ENCODE results near the gene CHMP4A. TPM values are rescaled to one million over a fixed set of nuclear protein-coding genes. Genes with fewer than 3 reads are reported as not detected.

Gene CHMP4A
- total and polyA plus RNA-seq, 9 of the 15 experiments (the other 6 are each of a cell fraction or from before 2014, with no cell fraction given) = 28.8 to 104 (median 52.7) TPM

DNA sequence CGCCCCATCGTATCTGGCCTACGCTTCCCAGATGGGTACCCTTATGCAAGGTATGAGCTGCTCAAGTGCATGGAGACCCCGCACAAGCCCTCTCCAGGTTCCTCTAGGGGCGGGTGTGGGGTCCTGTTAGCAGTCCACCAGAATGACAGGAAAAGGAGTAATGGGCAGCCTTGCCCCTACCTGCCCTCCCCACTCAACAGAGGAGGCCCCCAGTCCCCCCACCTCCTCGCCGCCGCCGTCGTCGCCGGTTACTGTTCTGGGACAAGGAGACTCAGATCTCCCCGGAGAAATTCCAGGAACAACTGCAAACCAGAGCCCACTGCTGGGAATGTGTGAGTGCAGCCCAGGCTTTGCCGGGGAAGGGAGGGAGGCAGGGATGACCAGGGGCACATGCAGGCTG is 35.4 kb downstream of the CHMP4A start:
- Histone ChIP-seq H3K79me2 (ENCODE audit: control insufficient read depth, insufficient read depth, low read length) (no peaks in the 10 kb centered on the region), H2AFZ (ENCODE audit: low read depth, low read length) (no peak overlapping the region), H3K4me2 (ENCODE audit: insufficient read depth, low read length) (no peak overlapping the region), H4K20me1 (replicated peaks; ENCODE audit: control insufficient read depth, insufficient read depth, low read length) (no peaks in the 10 kb centered on the region), H3K27ac (ENCODE audit: extremely low read depth, low read depth, low read length) (no peak overlapping the region), H3K36me3 (ENCODE audit: control insufficient read depth, insufficient read depth, low read length) (peaks cover 44% of the 10 kb centered on the region; the same call in 2 of the 3 replicates), H3K9me1 (ENCODE audit: control insufficient read depth, insufficient read depth, low read length) (no peaks in the 10 kb centered on the region), H3K27me3 (ENCODE audit: control insufficient read depth in 2 of 2, insufficient read depth in 2 of 2, low read length in 2 of 2) (no peaks in the 10 kb centered on the region), H3K4me1 (replicated peaks in 1 of 2; ENCODE audit: control insufficient read depth in 2 of 2, insufficient read depth in 2 of 2, low read length in 2 of 2) (no peaks in the 10 kb centered on the region; a peak in 2 of 5 replicates), H3K9me3 (replicated peaks; ENCODE audit: control insufficient read depth, insufficient read depth, low read depth, low read length) (no peaks in the 10 kb centered on the region), H3K4me3 (no peak overlapping the region), H3K9ac (ENCODE audit: insufficient read depth in 1 of 2, low read depth in 2 of 2, low read length in 2 of 2) (no peak overlapping the region)
- BruUV-seq (replicated peaks) = no TSS peak
- ChIA-PET POLR2A (interaction anchor here (1.2 kb wide), 1 partner anchor 11 kb away, joined by 4 read pairs; the partner anchor contains the start of gene IPO4), CTCF (ENCODE audit: low intra/inter-chr PET ratio) (no interaction called here)
- ATAC-seq (no peak), FAIRE-seq (no peak), DNase-seq (ENCODE audit: extremely low read depth in 1 of 4, low spot score in 3 of 4) (no peak)
- WGBS (ENCODE audit: insufficient coverage, low coverage, missing lambda C conversion rate) = 100% methylated on average over 3 of the region's 14 CpGs
- in situ Hi-C loops (cut with MboI) (no loop called here), intact Hi-C loops (cut with micrococcal nuclease) (no loop called here)
- TF ChIP-seq RBFOX2 (IDR thresholded peaks at IDR 0.05; ENCODE audit: low read depth, low read length) (no peak), PHB (CRISPR knock-in tag; IDR thresholded peaks at IDR 0.05) (no peak), ZNF57 (CRISPR knock-in tag; IDR thresholded peaks at IDR 0.05) (no peak), ZFX (CRISPR knock-in tag; IDR thresholded peaks at IDR 0.05) (no peak), NFYB (IDR thresholded peaks at IDR 0.05; ENCODE audit: extremely low read depth, insufficient read length) (no peak), HDAC6 (IDR thresholded peaks at IDR 0.05; ENCODE audit: low read depth, low read length) (no peak), DMBX1 (CRISPR knock-in tag; IDR thresholded peaks at IDR 0.05; ENCODE audit: borderline replicate concordance) (no peak), POLR2B (IDR thresholded peaks at IDR 0.05; ENCODE audit: low read depth, partially characterized antibody) (no peak), MECOM (CRISPR knock-in tag; IDR thresholded peaks at IDR 0.05) (no peak), PURB (CRISPR knock-in tag; IDR thresholded peaks at IDR 0.05; ENCODE audit: low read depth) (no peak), DPF2 (IDR thresholded peaks at IDR 0.05) (no peak), SAFB (IDR thresholded peaks at IDR 0.05; ENCODE audit: borderline replicate concordance, low read depth, low read length) (no peak)
- TF ChIP-seq, protein P1, sequence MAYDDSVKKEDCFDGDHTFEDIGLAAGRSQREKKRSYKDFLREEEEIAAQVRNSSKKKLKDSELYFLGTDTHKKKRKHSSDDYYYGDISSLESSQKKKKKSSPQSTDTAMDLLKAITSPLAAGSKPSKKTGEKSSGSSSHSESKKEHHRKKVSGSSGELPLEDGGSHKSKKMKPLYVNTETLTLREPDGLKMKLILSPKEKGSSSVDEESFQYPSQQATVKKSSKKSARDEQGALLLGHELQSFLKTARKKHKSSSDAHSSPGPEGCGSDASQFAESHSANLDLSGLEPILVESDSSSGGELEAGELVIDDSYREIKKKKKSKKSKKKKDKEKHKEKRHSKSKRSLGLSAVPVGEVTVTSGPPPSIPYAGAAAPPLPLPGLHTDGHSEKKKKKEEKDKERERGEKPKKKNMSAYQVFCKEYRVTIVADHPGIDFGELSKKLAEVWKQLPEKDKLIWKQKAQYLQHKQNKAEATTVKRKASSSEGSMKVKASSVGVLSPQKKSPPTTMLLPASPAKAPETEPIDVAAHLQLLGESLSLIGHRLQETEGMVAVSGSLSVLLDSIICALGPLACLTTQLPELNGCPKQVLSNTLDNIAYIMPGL (CRISPR knock-in tag; IDR thresholded peaks at IDR 0.05) = no peak
- TF ChIP-seq, protein P2, sequence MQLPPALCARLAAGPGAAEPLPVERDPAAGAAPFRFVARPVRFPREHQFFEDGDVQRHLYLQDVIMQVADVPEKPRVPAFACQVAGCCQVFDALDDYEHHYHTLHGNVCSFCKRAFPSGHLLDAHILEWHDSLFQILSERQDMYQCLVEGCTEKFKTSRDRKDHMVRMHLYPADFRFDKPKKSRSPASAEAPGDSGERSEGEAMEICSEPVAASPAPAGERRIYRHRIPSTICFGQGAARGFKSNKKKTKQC (CRISPR knock-in tag; IDR thresholded peaks at IDR 0.05) = no peak
- TF ChIP-seq, protein P3, sequence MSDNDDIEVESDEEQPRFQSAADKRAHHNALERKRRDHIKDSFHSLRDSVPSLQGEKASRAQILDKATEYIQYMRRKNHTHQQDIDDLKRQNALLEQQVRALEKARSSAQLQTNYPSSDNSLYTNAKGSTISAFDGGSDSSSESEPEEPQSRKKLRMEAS (CRISPR knock-in tag; IDR thresholded peaks at IDR 0.05) = no peak
- TF ChIP-seq, protein P4, sequence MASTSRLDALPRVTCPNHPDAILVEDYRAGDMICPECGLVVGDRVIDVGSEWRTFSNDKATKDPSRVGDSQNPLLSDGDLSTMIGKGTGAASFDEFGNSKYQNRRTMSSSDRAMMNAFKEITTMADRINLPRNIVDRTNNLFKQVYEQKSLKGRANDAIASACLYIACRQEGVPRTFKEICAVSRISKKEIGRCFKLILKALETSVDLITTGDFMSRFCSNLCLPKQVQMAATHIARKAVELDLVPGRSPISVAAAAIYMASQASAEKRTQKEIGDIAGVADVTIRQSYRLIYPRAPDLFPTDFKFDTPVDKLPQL (IDR thresholded peaks at IDR 0.05; ENCODE audit: extremely low read depth, insufficient read length) = no peak
- TF ChIP-seq, protein P5, sequence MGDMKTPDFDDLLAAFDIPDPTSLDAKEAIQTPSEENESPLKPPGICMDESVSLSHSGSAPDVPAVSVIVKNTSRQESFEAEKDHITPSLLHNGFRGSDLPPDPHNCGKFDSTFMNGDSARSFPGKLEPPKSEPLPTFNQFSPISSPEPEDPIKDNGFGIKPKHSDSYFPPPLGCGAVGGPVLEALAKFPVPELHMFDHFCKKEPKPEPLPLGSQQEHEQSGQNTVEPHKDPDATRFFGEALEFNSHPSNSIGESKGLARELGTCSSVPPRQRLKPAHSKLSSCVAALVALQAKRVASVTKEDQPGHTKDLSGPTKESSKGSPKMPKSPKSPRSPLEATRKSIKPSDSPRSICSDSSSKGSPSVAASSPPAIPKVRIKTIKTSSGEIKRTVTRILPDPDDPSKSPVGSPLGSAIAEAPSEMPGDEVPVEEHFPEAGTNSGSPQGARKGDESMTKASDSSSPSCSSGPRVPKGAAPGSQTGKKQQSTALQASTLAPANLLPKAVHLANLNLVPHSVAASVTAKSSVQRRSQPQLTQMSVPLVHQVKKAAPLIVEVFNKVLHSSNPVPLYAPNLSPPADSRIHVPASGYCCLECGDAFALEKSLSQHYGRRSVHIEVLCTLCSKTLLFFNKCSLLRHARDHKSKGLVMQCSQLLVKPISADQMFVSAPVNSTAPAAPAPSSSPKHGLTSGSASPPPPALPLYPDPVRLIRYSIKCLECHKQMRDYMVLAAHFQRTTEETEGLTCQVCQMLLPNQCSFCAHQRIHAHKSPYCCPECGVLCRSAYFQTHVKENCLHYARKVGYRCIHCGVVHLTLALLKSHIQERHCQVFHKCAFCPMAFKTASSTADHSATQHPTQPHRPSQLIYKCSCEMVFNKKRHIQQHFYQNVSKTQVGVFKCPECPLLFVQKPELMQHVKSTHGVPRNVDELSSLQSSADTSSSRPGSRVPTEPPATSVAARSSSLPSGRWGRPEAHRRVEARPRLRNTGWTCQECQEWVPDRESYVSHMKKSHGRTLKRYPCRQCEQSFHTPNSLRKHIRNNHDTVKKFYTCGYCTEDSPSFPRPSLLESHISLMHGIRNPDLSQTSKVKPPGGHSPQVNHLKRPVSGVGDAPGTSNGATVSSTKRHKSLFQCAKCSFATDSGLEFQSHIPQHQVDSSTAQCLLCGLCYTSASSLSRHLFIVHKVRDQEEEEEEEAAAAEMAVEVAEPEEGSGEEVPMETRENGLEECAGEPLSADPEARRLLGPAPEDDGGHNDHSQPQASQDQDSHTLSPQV (IDR thresholded peaks at IDR 0.05) = no peak

Data from K562 (cell line).